Measurements from ENCODE around the gene KRTAP5-3. TPM values are rescaled to one million over a fixed set of nuclear protein-coding genes. Genes with fewer than 3 reads are reported as not detected.

The KRTAP5-3 gene
- total RNA-seq, 6 experiments from 2014 or later = not detected

DNA sequence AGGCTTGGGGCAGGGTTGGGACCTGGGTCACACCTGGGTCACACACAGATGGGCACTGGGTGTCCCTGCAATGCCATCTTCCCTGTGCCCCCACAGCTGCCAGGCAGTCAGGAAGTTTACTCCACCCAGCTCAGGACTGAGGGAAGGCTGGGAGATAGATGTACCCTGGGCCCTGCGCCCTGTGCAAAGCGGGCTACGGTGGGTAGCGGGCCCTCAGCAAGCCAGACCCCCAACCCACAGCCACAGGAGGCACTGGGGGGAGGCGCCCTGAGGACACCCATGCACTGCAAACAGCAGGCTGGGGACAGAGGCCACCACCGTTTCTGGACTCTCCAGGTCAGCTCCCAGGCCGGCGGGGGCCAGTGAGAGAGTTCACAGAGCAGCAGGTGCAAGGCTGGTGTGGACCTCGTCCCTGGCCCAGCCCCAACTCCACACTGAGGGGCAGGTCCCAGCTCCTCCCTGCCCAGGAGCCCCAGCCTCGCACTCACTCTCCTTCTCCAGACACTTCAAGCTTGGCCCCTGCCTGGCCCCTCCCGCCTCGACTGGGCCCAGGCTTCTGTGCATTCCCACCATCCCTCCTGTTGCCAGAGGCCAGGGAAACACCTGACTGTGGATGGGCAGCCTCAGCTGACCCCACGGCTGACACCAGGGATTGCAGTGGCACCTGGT lies 41.1 kb downstream of the KRTAP5-3 start:
- intact Hi-C loops (cut with DNase I) = no loop called here
- ATAC-seq = no peak
- no peak for TF ChIP-seq POLR2A (IDR thresholded peaks at IDR 0.05)
- TF ChIP-seq, protein P1, sequence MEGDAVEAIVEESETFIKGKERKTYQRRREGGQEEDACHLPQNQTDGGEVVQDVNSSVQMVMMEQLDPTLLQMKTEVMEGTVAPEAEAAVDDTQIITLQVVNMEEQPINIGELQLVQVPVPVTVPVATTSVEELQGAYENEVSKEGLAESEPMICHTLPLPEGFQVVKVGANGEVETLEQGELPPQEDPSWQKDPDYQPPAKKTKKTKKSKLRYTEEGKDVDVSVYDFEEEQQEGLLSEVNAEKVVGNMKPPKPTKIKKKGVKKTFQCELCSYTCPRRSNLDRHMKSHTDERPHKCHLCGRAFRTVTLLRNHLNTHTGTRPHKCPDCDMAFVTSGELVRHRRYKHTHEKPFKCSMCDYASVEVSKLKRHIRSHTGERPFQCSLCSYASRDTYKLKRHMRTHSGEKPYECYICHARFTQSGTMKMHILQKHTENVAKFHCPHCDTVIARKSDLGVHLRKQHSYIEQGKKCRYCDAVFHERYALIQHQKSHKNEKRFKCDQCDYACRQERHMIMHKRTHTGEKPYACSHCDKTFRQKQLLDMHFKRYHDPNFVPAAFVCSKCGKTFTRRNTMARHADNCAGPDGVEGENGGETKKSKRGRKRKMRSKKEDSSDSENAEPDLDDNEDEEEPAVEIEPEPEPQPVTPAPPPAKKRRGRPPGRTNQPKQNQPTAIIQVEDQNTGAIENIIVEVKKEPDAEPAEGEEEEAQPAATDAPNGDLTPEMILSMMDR (IDR thresholded peaks at IDR 0.05) = no peak

DNA sequence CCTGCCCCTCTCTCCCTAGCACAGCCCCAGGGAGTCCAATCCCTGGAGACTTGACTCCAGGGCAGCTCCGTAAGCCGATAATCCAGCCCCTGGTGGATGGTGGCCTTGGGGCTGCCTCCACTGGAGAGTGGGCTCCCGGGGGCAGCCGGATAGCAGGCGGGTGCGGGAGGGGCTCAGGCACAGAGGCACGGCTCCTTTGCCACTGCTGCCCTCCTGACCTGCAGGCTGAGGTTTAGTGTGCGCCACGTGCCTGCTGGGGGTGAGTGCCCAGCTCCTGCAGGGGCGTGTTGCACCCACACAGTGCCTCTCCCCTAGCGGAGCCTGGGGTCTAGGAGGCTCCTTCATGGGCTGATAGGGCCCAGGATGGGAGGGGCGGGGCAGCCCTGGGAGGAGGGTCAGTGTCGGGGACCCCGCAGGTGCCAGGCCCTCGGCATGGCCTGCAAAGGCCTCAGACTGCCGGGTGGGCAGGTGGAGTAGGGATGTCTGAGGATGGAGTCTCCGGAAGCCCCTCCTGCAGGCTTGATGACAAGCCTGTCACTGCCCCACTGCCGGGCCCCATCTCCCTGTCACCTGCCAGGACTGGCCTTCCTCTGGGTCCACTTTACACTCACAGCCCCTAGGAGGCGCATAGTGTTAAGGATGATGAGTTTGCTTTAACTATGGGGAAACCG lies 41.7 kb downstream of the KRTAP5-3 start:
- H3K4me1 ChIP-seq = no peaks in the 10 kb centered on the region
- H3K4me3 ChIP-seq = no peak overlapping the region
- 45% methylated on average over 5 of the region's 20 CpGs for WGBS (ENCODE audit: insufficient coverage, low coverage, low lambda C conversion rate, missing lambda C conversion rate)
- no peak overlapping the region for H3K27ac ChIP-seq
- TF ChIP-seq, protein P1 (IDR thresholded peaks at IDR 0.05) = no peak
- no peak for TF ChIP-seq POLR2A (IDR thresholded peaks at IDR 0.05)
- H3K27me3 ChIP-seq = no peaks in the 10 kb centered on the region
- H3K36me3 ChIP-seq = no peaks in the 10 kb centered on the region
- no peaks in the 10 kb centered on the region for H3K9me3 ChIP-seq
- DNase-seq (peak in 1 of 3 donors; percentile 15), ATAC-seq (no peak)
- intact Hi-C loops (cut with DNase I) = no loop called here

More for the DNA sequence above, 41.1 kb downstream of the KRTAP5-3 start:
- H3K36me3 ChIP-seq = no peaks in the 10 kb centered on the region
- no peaks in the 10 kb centered on the region for H3K27me3 ChIP-seq
- H3K9me3 ChIP-seq = no peaks in the 10 kb centered on the region
- H3K27ac ChIP-seq = no peak overlapping the region
- H3K4me3 ChIP-seq = no peak overlapping the region
- no peaks in the 10 kb centered on the region for H3K4me1 ChIP-seq
- DNase-seq = no peak
- WGBS (ENCODE audit: insufficient coverage, low coverage, low lambda C conversion rate, missing lambda C conversion rate) = 17% methylated on average over 2 of the region's 13 CpGs

DNA sequence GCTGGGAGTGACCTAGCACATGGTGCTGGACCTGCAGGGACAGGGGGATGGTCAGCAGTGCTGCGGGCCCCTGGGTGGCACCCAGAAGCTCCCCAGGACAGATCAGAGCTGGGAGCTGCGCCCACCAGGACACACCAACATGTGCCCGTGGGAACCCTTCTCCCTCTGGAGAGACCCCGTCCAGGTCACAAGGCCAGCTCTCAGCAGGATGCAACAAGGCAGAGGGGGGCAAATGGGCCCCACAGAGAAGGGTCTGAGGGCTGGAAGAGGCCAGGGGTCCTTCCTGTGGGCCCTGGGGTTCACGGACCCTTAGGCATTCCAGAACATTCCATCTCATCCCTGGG lies 42.4 kb downstream of the KRTAP5-3 start:
- no peak for TF ChIP-seq POLR2A (IDR thresholded peaks at IDR 0.05)
- TF ChIP-seq, protein P1 (IDR thresholded peaks at IDR 0.05) = no peak
- no peaks in the 10 kb centered on the region for H3K4me1 ChIP-seq
- ATAC-seq = no peak
- intact Hi-C loops (cut with DNase I) = no loop called here
- no peak for DNase-seq
- no peaks in the 10 kb centered on the region for H3K27me3 ChIP-seq
- no peak overlapping the region for H3K4me3 ChIP-seq
- no peaks in the 10 kb centered on the region for H3K9me3 ChIP-seq
- H3K36me3 ChIP-seq = no peaks in the 10 kb centered on the region
- WGBS (ENCODE audit: insufficient coverage, low coverage, low lambda C conversion rate, missing lambda C conversion rate) = no CpG with 5 or more reads among the region's 5 CpGs
- no peak overlapping the region for H3K27ac ChIP-seq

DNA sequence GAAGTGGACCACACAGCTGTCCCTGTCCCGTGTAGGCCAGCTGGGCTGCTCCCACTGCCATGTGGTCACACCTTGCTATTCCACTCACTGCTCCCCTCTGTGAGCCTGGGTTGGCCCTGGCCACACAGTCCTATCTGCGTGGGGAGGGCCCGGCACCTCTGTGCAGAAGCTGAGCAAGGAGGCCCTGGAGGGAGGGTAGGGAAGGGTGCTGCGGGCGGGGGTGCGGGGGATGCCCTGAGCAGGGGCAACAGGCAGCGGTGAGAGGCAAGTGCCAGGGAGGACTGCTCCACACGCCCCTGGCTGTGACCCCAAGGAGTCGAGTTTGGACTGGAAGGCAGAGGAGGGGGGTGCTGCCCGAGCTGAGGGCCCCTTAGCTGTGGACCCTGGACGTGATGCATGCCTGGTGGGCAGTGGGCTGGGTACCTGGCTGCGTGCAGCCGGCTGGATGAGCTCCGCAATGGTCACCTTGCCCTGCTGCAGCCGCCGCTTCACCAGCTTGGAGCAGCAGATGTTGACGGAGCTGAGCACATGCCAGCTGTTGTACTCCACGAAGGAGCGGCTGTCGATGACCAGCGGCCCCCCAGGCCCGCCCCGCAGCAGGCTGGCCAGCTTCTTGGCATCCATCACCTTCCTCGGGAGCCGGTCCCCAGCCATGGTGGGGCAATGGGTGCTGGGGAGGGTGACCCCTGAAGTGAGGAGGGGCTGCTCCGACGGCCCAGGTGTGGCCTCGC lies 42.9 kb downstream of the KRTAP5-3 start:
- H3K27me3 ChIP-seq = no peaks in the 10 kb centered on the region
- intact Hi-C loops (cut with DNase I) = no loop called here
- no peak for ATAC-seq
- H3K4me1 ChIP-seq = no peaks in the 10 kb centered on the region
- TF ChIP-seq POLR2A (IDR thresholded peaks at IDR 0.05) = no peak
- DNase-seq = no peak
- no CpG with 5 or more reads among the region's 28 CpGs for WGBS (ENCODE audit: insufficient coverage, low coverage, low lambda C conversion rate, missing lambda C conversion rate)
- no peak overlapping the region for H3K27ac ChIP-seq
- no peaks in the 10 kb centered on the region for H3K36me3 ChIP-seq
- no peaks in the 10 kb centered on the region for H3K9me3 ChIP-seq
- no peak overlapping the region for H3K4me3 ChIP-seq
